Stimulated activated CD4-positive, alpha-beta T cell treated with anti-CD3 and anti-CD28 coated beads, TNF-alpha, amount 100 ng/mL, for 48 hours (primary cell): ENCODE data around the gene TDRKH.

ENCODE experiments used
- DNase-seq, 3 donors: peaks; one replicate each; pipeline ENCODE4 v3.0.0-alpha.2; 2020; ENCODE audit warnings: low read depth in 3 of 3

TDRKH gene

GRCh38 chr1:151790071-151790939 is at the start of gene TDRKH:
Gene TDRKH, minus strand, starts transcription at chr1:151790500. Its CDS starts 7,478 bp downstream, at chr1:151783022.
- DNase-seq: peak; percentile 97 to 99 (median 99)

- peak in 2 of 3 donors; percentile 47 to 52 for DNase-seq
These were observed 49.4 kb upstream of the TDRKH start, which contains the start of gene C2CD4D for GRCh38 chr1:151839457-151840403. Gene C2CD4D, minus strand, starts transcription at chr1:151839820. Its CDS starts 831 bp downstream, at chr1:151838989.

DNA sequence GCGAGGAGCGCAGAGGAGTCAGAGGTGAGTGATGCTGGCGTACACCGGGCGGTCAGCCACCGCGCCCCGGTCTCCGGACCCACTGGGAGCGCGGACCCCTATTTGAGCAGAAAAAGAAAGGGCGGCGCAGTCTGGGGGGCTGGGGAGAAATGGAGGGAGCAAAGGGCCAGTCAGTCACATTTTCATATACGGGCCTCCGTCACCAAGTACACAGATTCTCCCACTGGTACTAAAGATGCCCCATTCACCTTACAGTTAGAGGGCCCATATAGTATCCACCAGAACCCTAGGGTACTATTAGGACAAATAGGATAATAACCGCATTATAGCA is 48.7 kb upstream of the TDRKH start:
- DNase-seq: no peak

GRCh38 chr1:151838222-151839081 is 48.2 kb upstream of the TDRKH start:
- DNase-seq: no peak

GRCh38 chr1:151837884-151838221 is 47.6 kb upstream of the TDRKH start:
- DNase-seq: no peak

- DNase-seq: no peak
These were observed 46.9 kb upstream of the TDRKH start for GRCh38 chr1:151837197-151837596.

DNA sequence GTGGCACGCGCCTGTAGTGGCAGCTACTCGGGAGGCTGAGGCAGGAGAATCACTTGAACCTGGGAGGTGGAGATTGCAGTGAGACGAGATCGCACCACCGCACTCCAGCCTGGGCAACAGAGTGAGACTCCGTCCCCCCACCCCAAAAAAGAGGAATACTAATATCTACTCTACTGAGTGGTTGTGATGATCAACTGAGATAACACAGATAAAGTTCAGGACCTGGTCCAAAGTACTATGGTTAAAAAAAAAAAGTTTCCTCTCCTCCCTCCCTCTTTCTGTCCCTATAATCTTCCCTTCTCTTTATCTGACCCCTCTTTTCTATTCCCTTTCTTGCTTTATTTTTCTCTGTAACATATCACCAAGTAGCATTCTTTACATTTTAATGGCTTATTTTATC is 45.3 kb upstream of the TDRKH start:
- DNase-seq: no peak

DNA sequence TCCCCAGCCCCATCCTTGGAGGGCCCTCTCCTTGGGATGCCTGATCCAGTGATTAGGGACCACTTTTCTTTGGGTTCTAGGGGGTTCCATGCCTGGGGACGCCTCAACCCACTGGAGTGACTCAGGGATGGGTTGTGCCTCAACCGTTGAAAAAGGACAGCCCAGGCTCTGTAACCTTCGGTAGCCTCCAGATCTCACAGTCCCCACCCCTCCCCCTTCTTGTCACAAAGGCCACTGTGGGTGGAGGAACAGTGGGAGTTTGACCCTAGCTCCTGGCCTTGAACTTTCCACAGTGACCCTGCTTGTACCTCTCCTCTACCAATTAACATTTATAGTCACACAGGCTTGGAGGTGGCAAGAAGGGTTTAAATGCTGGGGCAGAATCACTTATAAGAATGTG is 43.9 kb upstream of the TDRKH start:
- DNase-seq: no peak

- no peak for DNase-seq
These were observed 43.0 kb upstream of the TDRKH start for GRCh38 chr1:151833172-151833900.

GRCh38 chr1:151832318-151832980 is 42.1 kb upstream of the TDRKH start:
- no peak for DNase-seq

GRCh38 chr1:151831605-151832004 is 41.3 kb upstream of the TDRKH start, which contains the start of gene RORC:
Gene RORC, minus strand, starts transcription at chr1:151831802. Its CDS starts 38 bp downstream, at chr1:151831764.
- DNase-seq: no peak

- DNase-seq: no peak
These were observed 40.9 kb upstream of the TDRKH start for GRCh38 chr1:151831256-151831591.

- DNase-seq: no peak
These were observed 39.8 kb upstream of the TDRKH start for GRCh38 chr1:151830055-151830454.

DNA sequence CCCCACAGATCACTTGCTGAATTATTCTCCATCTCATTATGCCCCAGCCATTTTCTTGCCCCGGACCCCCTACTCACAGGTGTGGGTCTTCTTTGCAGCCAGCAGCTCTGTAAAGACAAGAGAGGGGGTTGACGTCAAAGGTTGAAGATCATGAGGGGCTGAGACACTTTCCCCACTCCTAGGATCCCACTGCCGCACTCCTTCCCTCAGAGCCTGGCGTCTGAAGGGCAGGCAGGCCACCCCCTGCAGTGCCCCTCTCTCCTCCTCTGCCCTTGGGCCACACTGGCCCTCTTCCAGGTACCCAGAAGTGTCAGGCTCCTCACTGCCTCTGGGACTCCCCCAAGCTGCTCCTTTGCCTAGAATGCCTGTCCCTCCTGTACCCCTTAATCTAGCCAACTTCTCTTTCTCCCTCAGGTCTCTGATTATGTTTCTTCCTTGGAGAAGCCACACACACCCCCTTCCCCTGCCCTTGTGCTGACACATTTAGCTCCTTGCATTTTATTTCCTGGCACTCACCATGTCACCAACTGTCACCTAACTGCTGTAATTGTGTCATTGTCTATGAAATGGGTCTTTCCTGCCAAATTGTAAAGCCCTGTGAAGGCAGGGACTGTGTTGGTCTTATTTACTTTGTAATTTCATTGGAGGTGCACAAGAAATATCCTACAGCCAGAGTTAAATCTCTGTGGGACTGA is 39.2 kb upstream of the TDRKH start:
- no peak for DNase-seq

DNA sequence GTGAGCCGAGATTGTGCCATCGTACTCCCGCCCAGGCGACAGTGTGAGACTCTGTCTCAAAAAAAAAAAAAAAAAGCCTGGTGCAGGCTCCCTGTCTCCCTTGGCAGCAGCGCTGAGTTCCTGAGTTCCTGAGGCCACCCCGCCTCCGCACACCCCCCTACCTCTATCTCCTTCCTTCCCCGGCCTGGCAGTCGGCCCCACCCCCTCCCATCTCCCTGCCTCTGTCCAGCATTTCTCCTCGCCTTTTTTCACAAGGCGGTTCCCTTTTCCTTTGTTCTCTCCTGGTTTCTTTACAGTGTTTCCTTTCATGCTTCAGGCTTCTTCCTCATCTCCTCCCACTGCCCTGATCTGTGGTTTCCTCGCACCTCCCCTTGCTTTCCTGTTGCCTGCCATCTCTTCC is 38.6 kb upstream of the TDRKH start:
- DNase-seq: no peak

GRCh38 chr1:151827853-151828252 is 37.6 kb upstream of the TDRKH start:
- no peak for DNase-seq

DNA sequence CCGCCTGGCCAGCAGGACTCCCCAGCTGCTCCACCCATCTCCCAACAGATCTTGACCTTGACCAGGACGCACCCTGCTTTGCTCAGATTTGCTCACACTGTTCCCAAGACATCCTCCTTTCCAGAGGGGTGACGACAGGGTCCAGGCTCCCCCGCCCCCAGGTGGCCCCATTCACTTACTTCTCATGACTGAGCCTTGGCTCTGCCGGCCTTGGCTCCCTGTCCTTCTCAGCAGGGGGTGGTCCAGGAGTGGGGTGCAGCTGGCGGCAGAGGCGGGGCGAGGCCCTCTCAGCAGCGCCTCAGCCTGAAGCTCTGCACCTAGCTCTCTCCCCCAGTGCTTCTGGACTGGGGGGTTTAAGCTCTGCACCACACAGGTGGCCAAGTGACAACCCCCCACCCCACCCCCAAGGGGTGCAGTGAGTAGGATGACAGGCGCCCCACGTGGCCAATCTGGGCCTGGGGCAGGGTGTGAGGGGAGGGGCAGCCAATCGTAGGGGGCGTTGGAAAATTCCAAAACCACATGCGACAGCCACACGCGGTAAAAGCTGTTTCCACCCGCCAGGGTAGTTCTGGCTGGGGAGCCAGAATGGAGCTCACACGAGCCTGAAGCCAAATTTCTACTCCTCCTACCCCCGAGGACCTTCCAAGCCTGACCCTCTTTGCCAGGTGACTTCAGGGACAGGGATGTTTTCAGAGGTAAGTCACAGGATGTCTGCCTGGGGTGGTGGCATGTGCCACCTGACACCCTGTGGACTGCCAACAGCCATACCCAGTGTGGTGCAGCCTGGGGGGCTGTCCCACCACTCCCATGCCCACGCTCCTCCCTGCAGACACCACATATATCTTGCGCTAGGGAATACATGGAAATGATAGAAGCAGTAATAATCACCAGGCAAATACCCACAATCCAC is 35.7 kb upstream of the TDRKH start:
- no peak for DNase-seq

DNA sequence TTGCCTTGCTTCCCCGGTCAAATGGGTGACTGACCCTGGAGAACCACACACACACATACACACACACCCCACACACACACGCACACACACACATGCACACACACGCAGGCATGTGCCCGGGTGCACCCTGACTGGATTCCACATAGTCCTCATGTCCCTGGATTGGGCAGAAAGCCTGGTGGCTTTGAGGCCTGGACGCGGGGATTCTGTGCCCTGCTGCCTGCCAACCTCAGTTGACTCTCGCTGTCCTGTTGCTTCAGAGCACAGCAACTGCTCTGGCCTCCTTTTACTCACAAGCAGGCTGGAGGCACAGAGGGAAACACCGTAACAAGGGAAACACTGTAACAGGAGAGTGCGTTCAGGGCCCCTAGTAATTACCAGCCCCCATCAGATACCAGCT is 34.9 kb upstream of the TDRKH start:
- no peak for DNase-seq

- DNase-seq: no peak
These were observed 32.9 kb upstream of the TDRKH start for GRCh38 chr1:151823175-151823574.
